Hepatocyte (in vitro differentiated cells): ENCODE measurements around the gene GPR89B.

ENCODE experiments used
- CTCF ChIP-seq: fragments of 200-600 bp; sonication (generic); IDR thresholded peaks from 2 replicates; pipeline ENCODE4 v1.5.1; 2016; ENCODE audit warnings: antibody characterized with exemption, mild to moderate bottlenecking; ENCODE audit not compliant: poor library complexity
- EZH2 ChIP-seq: fragments of 200-600 bp; sonication (generic); IDR thresholded peaks from 2 replicates; pipeline ENCODE4 v1.6.1; 2016; ENCODE audit warnings: antibody characterized with exemption, mild to moderate bottlenecking, borderline replicate concordance
- EZH2phosphoT487 ChIP-seq: fragments of 200-600 bp; sonication (generic); IDR thresholded peaks from one replicate; pipeline ENCODE4 v1.6.1; 2018; ENCODE audit warnings: antibody characterized with exemption, mild to moderate bottlenecking, low read depth, moderate library complexity; ENCODE audit not compliant: unreplicated experiment, severe bottlenecking

GRCh38 chr1:147919896-147920295 lies 8.3 kb upstream of the GPR89B start:
- TF ChIP-seq CTCF (no peak), EZH2 (no peak), EZH2phosphoT487 (no peak)
